T47D (cell line): Measurements from ENCODE around the gene YTHDC2.

Experiments
- DNase-seq, 2 experiments: peaks; one replicate each; pipeline versions ENCODE4 v3.0.0 to v3.0.0-alpha.2; 2011 to 2012; ENCODE audit warnings: low read depth in 1 of 2, low spot score in 1 of 2
- JUND ChIP-seq: IDR thresholded peaks from 2 replicates; pipeline ENCODE4 v1.6.1; 2012; ENCODE audit warnings: low read depth
- in situ Hi-C: cut with HindIII; loops from 2 replicates; pipeline ENCODE4 v1.10.0; 2016; ENCODE audit warnings: low sequenced_read_pairs, low pct_unique_long_range_greater_than_20kb

YTHDC2 gene

GRCh38 chr5:113513384-113514288 lies at the start of gene YTHDC2:
Gene YTHDC2, plus strand, starts transcription at chr5:113513694. Its CDS starts 202 bp downstream, at chr5:113513896.
- no peak for TF ChIP-seq JUND

DNA sequence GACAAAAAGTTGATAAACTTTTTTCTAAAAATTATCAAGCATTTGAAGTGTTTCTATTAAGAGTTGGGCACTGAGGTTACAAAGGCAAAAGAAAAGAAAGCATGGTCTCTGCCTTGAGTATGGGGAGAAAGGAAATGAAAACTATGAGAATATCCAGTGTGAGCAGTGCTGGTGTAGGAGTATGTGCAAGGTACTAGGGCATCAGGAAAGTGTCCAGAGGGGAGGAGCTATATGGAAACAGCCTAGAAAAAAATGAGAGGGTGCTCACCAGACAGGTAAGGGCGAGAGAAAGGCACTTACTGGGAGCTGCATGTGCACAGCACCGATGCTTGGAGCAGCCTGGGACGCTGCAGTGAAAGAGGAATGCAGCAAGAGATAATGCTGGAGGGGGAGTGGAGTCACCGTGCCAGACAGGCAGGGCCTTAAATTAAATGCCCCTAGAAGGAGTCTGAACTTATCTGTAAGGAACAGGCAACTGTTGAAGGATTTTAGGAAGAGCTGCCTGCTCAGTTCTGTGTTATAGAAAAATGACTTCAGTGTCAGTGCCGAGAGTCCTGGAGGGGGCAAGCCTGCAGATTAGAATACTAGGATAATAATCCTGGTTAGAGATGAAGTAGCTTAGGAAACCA lies 39.3 kb upstream of the YTHDC2 start:
- peak in 1 of 2 experiments; percentile 18 for DNase-seq
- no peak for TF ChIP-seq JUND
- in situ Hi-C loops = no loop called here

More at GRCh38 chr5:113513384-113514288, at the start of gene YTHDC2:
- peak; percentile 37 to 88 for DNase-seq
- in situ Hi-C loops = no loop called here

DNA sequence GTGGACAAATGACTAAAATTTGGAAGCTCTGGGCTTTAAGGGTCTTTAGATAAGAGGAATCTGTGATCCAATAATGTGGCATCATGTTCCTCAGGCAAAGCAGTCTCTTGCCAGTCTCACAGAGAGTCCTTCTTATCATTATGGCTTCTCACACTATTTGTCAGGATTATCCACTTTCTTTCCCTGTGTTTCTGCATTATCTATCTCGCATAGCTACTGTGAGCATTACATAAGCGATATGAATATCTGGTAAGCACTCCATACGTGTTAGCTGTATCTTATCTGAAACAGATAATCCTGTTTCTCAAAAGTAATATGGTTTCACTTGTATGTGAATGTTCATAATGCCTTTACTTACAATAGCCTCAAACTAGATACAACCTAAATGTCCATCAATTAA lies 34.8 kb upstream of the YTHDC2 start:
- in situ Hi-C loops = no loop called here
- no peak for TF ChIP-seq JUND
- no peak for DNase-seq

DNA sequence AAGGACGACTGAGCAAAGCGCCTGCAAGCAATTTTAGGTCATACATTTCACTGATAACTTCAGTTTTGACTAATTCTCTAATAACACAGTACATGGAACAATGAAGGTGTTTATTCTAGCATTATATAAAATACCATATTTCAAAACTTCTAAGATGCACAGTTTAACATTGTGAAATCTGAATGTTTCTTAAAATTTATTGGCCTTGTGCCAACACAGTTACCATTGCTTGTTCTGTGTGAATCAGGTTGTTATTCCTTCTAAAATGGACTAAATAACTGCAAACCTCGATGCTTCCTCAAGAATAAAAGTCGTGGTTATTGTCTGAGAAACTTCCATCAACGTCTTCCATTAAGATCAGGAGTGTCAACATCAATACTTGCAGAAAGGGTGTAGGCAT lies 33.3 kb upstream of the YTHDC2 start:
- DNase-seq = no peak
- TF ChIP-seq JUND = no peak
- in situ Hi-C loops = no loop called here

DNA sequence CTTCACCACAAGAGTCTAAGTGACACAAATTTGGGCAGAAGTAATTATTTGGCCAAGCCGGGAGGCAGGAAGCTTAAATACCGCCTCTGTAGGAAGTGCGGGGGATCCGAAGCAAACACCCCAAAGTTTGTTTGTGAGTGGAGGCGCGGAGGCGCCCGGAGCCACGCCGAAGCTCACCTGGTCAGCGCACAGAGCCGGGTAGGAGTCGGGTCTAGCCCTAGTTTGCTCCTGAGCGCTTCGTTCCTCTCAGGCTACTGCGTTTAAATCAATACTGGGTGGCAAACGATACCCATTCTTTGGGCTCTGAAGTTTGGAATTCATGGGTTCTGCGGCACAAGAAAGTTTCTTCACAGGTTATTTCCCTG lies 26.1 kb upstream of the YTHDC2 start:
- in situ Hi-C loops = no loop called here
- DNase-seq = peak; percentile 55 to 63
- no peak; the same call in 1 of the 2 replicates for TF ChIP-seq JUND

GRCh38 chr5:113487781-113488644 lies 25.5 kb upstream of the YTHDC2 start, which contains the start of gene MCC:
Gene MCC, minus strand, starts transcription at chr5:113488453.
- TF ChIP-seq JUND = no peak
- DNase-seq = peak; percentile 83 to 86
- in situ Hi-C loops = no loop called here

DNA sequence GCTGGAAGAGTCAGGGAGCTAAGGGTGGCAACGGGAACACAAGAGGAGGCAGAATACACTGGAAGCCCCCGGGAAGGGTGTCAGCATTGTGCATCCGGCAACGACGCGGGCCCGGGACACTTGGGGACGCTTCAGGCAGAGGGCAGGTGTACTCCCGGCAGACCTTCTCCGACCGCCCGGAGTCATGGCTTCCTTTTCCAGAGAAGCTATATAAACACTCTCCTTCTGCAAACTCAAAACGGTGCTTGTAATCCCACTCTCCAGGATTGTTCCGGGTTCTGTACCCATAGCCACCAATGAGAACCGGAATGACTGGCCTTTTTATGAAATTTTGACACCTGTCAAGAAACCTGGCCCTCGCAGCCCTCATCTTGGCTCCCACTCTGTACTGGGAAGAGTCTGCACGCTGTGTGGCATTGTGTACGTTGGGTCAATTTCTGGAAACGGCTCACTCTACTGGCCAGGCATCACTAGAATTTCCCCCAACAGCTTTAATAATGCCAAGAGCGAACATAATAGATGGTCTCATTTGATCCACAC lies 24.8 kb upstream of the YTHDC2 start:
- peak in 1 of 2 experiments; percentile 76 for DNase-seq
- no peak for TF ChIP-seq JUND
- in situ Hi-C loops = no loop called here

- TF ChIP-seq JUND = peak; percentile 32; the same call in 1 of the 2 replicates
- in situ Hi-C loops = no loop called here
- peak; percentile 14 to 89 for DNase-seq
Observed at GRCh38 chr5:113489299-113489698, 24.2 kb upstream of the YTHDC2 start.

DNA sequence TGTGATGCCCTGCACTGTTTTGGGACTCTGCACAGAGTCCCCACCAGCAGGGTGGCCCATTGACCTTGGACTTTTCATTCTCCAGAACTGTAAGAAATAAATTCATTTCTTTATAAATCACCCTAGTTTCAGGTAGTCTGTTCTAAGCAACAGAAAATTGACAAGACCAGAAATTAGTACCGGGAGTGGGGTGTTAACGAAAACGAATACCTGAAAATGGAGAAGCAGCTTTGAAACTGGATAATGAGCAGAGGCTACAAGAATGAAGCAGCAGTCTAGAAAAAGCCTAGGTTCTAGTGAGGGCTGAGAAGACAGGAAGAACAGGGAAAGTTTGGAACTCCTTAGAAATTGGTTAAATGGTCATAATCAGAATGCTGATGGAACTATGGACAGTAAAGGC lies 23.2 kb upstream of the YTHDC2 start:
- in situ Hi-C loops = no loop called here

GRCh38 chr5:113491022-113491421 lies 22.5 kb upstream of the YTHDC2 start:
- TF ChIP-seq JUND = no peak
- no peak for DNase-seq
- in situ Hi-C loops = no loop called here

More for the DNA sequence above, 23.2 kb upstream of the YTHDC2 start:
- TF ChIP-seq JUND = no peak
- no peak for DNase-seq

DNA sequence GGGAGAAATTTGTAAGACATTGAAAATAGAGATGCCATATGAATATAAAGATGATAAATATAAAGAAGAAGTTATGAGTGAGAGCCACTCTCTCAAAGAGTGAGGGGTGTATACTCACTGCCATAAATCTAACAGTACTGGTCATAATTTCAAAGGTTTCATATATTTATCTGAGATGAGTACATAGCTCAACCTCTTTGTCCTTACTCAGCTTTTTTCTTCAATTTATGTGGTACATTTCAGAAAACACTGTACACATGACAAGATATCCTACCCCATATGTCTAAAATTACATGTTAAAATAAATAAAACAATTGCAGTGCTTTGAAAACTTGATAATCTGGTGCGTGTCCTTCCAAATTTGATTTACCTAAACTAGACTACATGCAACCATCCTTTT lies 20.0 kb upstream of the YTHDC2 start:
- in situ Hi-C loops = no loop called here
- TF ChIP-seq JUND = no peak
- no peak for DNase-seq

DNA sequence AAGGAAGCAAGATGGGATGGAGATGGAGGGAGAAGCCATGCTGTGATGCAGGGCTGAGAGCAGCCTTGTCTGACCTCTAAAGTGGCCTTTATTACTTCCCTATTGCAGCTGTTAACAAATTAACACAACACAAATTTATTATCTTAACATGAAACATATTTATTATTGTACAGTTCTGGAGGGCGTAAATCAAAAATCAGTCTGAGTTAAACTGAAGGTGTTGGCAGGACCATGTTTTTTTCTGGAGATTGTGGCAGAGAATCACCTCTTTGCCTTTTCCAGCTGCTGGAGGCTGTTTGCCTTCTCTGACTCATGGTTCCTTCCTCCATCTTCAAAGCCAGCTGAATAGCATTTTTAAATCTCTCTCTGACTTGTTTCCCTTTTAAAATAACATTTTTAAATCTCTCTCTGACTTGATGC lies 18.1 kb upstream of the YTHDC2 start:
- in situ Hi-C loops = no loop called here
- TF ChIP-seq JUND = no peak
- no peak for DNase-seq

GRCh38 chr5:113502073-113502472 lies 11.4 kb upstream of the YTHDC2 start:
- no peak for DNase-seq
- no peak for TF ChIP-seq JUND
- in situ Hi-C loops = no loop called here
